GM21717 (cell line): ENCODE results near the gene CDK14.

Source experiments
- ATAC-seq: cut with Tn5 transposase; IDR thresholded peaks from one replicate; pipeline ENCODE4 v1.9.1; 2021; ENCODE audit warnings: mild to moderate bottlenecking, moderate library complexity; ENCODE audit not compliant: unreplicated experiment

The CDK14 gene

GRCh38 chr7:90833443-90833842 is 237.3 kb downstream of the CDK14 start:
- ATAC-seq: no peak

GRCh38 chr7:90834771-90835170 is 238.7 kb downstream of the CDK14 start:
- no peak for ATAC-seq

- no peak for ATAC-seq
Observed at GRCh38 chr7:90835861-90836260, 239.7 kb downstream of the CDK14 start.

GRCh38 chr7:90836937-90837336 is 240.8 kb downstream of the CDK14 start:
- no peak for ATAC-seq

- ATAC-seq: no peak
Observed at GRCh38 chr7:90838799-90839198, 242.7 kb downstream of the CDK14 start.

GRCh38 chr7:90839316-90839715 is 243.2 kb downstream of the CDK14 start:
- no peak for ATAC-seq

- no peak for ATAC-seq
Observed at GRCh38 chr7:90839727-90840291, 243.7 kb downstream of the CDK14 start.

GRCh38 chr7:90841759-90842429 is 245.8 kb downstream of the CDK14 start:
- peak; percentile 30 for ATAC-seq

GRCh38 chr7:90842430-90842788 is 246.3 kb downstream of the CDK14 start:
- peak; percentile 47 for ATAC-seq

- no peak for ATAC-seq
Observed at GRCh38 chr7:90843472-90843871, 247.4 kb downstream of the CDK14 start.

- ATAC-seq: no peak
Observed at GRCh38 chr7:90844421-90844820, 248.3 kb downstream of the CDK14 start.

- no peak for ATAC-seq
Observed at GRCh38 chr7:90846192-90846591, 250.1 kb downstream of the CDK14 start.

- ATAC-seq: no peak
Observed at GRCh38 chr7:90850066-90850465, 253.9 kb downstream of the CDK14 start.

GRCh38 chr7:90850471-90850870 is 254.3 kb downstream of the CDK14 start:
- ATAC-seq: no peak

- ATAC-seq: no peak
Observed at GRCh38 chr7:90853205-90853604, 257.1 kb downstream of the CDK14 start.

- ATAC-seq: no peak
Observed at GRCh38 chr7:90856351-90857070, 260.4 kb downstream of the CDK14 start.

- no peak for ATAC-seq
Observed at GRCh38 chr7:90857603-90858002, 261.5 kb downstream of the CDK14 start.

- no peak for ATAC-seq
Observed at GRCh38 chr7:90858546-90858945, 262.4 kb downstream of the CDK14 start.

GRCh38 chr7:90859521-90859920 is 263.4 kb downstream of the CDK14 start:
- ATAC-seq: no peak

GRCh38 chr7:90864088-90864487 is 268.0 kb downstream of the CDK14 start:
- no peak for ATAC-seq

GRCh38 chr7:90869335-90869734 is 273.2 kb downstream of the CDK14 start:
- ATAC-seq: no peak

GRCh38 chr7:90876701-90877100 is 280.6 kb downstream of the CDK14 start:
- ATAC-seq: no peak
